ENCODE results near the gene FGD3.
"Not testable (repeated sequence)": the region's sequence is repeated elsewhere in the genome, so short reads cannot be mapped to it uniquely, and the experiment has no call there.

Gene FGD3

GRCh38 chr9:92974761-92975755 is 27.7 kb downstream of the FGD3 start:
- no peak for DNase-seq (ENCODE audit: low read depth)

GRCh38 chr9:92976431-92976830 is 29.1 kb downstream of the FGD3 start:
- no peak for DNase-seq (ENCODE audit: low read depth)

GRCh38 chr9:92977279-92977678 is 30.0 kb downstream of the FGD3 start:
- no peak for DNase-seq (ENCODE audit: low read depth)

- DNase-seq (ENCODE audit: low read depth), result no peak
Observed at GRCh38 chr9:92978345-92978875, 31.1 kb downstream of the FGD3 start.

- no peak for DNase-seq (ENCODE audit: low read depth)
Observed at GRCh38 chr9:92979283-92980056, 32.1 kb downstream of the FGD3 start.

- DNase-seq (ENCODE audit: low read depth), result no peak
Observed at GRCh38 chr9:92980085-92980745, 32.9 kb downstream of the FGD3 start.

GRCh38 chr9:92982130-92982529 is 34.8 kb downstream of the FGD3 start:
- DNase-seq (ENCODE audit: low read depth), result no peak

GRCh38 chr9:92983984-92984589 is 36.8 kb downstream of the FGD3 start:
- DNase-seq (ENCODE audit: low read depth), result no peak

GRCh38 chr9:92984976-92985375 is 37.7 kb downstream of the FGD3 start:
- no peak for DNase-seq (ENCODE audit: low read depth)

GRCh38 chr9:92986176-92987119 is 39.1 kb downstream of the FGD3 start:
- DNase-seq (ENCODE audit: low read depth), result no peak

GRCh38 chr9:92988215-92988768 is 41.0 kb downstream of the FGD3 start:
- no peak for DNase-seq (ENCODE audit: low read depth)

- DNase-seq (ENCODE audit: low read depth), result no peak
Observed at GRCh38 chr9:92989561-92989960, 42.2 kb downstream of the FGD3 start.

GRCh38 chr9:92990461-92990860 is 43.1 kb downstream of the FGD3 start:
- DNase-seq (ENCODE audit: low read depth), result no peak

GRCh38 chr9:92992549-92992948 is 45.2 kb downstream of the FGD3 start:
- no peak for DNase-seq (ENCODE audit: low read depth)

- DNase-seq (ENCODE audit: low read depth), result not testable (repeated sequence)
Observed at GRCh38 chr9:92998871-92999270, 51.5 kb downstream of the FGD3 start.

GRCh38 chr9:93001031-93001430 is 53.7 kb downstream of the FGD3 start:
- no peak for DNase-seq (ENCODE audit: low read depth)

GRCh38 chr9:93002700-93003099 is 55.4 kb downstream of the FGD3 start:
- no peak for DNase-seq (ENCODE audit: low read depth)

- no peak for DNase-seq (ENCODE audit: low read depth)
Observed at GRCh38 chr9:93003552-93004407, 56.5 kb downstream of the FGD3 start.

GRCh38 chr9:93004561-93004960 is 57.2 kb downstream of the FGD3 start:
- no peak for DNase-seq (ENCODE audit: low read depth)

All from CMK (cell line).